H1 (cell line): Measurements from ENCODE around the gene IGF2R. TPM values are rescaled to one million over a fixed set of nuclear protein-coding genes. Genes with fewer than 3 reads are reported as not detected.

ENCODE experiments used
- RNF2 ChIP-seq: fragments of 200-900, 300-1000 bp; sonication (generic); IDR thresholded peaks from 2 replicates; pipeline ENCODE4 v1.7.1; 2016; ENCODE audit warnings: borderline replicate concordance, low read depth, mild to moderate bottlenecking, antibody characterized with exemption, low read length; ENCODE audit not compliant: poor library complexity, severe bottlenecking; ENCODE audit errors: missing control alignments
- TAF1 ChIP-seq: IDR thresholded peaks from 2 replicates; pipeline ENCODE4 v1.6.1; 2011; ENCODE audit warnings: mild to moderate bottlenecking, low read depth, low read length
- polyA plus RNA-seq, 7 experiments: library from polyadenylated mRNA; depleted of rRNA in 3 of 7; stranded (reverse) in 5 of 7; unstranded in 2 of 7; fragments of >200 nt in 5 of 7; fragments of 200-250 nt in 2 of 7; gene quantifications; 1 replicate in 5 of 7; 2 replicates in 1 of 7; 4 replicates in 1 of 7; pipeline versions ENCODE4 v1.2.1 to v1.2.3, GENCODE V29; 2011 to 2013; ENCODE audit warnings: missing spikeins in 2 of 7, mixed read lengths in 2 of 7
- total RNA-seq: library from RNA; stranded (reverse); fragmentation: NEBNext Ultra II Directional; extraction: Animal tissue kit (Norgen Biotek cat#: 25700); gene quantifications from 2 replicates; pipeline ENCODE4 v1.2.1, GENCODE V29; 2021

Gene IGF2R
- total and polyA plus RNA-seq, 2 of the 8 experiments (the other 6 are each of a cell fraction or from before 2014, with no cell fraction given) = 20.6 to 74.1 TPM

- TF ChIP-seq RNF2 (no peak), TAF1 (no peak)
These were observed 92.1 kb downstream of the IGF2R start (continued) for GRCh38 chr6:160060920-160061447.
